Endothelial cell of umbilical vein (primary cell): ENCODE results near the gene ANO9. TPM values are rescaled to one million over a fixed set of nuclear protein-coding genes. Genes with fewer than 3 reads are reported as not detected.

Experiments
- BruUV-seq: library from RNA; stranded (reverse); fragments of 400-500 nt; replicated peaks from 2 replicates; lab custom pipeline; 2021; lab: Mats Ljungman, UMichigan
- CTCF ChIA-PET: fragments of 300-600, 350-600 bp; sonication (Branson Sonifier 250); formaldehyde crosslinking; loops from one replicate; lab custom pipeline; 2021; ENCODE audit warnings: antibody characterized with exemption, inconsistent platforms; lab: Charles Lee
- POLR2A ChIA-PET: fragments of 300-600, 350-600 bp; sonication (Branson Sonifier 250); formaldehyde crosslinking; loops from one replicate; lab custom pipeline; 2021; ENCODE audit warnings: antibody characterized with exemption, inconsistent platforms; lab: Charles Lee
- DNase-seq: peaks from one replicate; pipeline ENCODE4 v3.0.0-alpha.2; 2011; ENCODE audit warnings: low read depth, low spot score
- FAIRE-seq: peaks from 2 replicates; lab custom pipeline; 2011; peaks lifted over from hg19 to GRCh38; lab: Jason Lieb, UNC
- H2AFZ ChIP-seq: 2 replicates; pipeline ENCODE4 v1.6.0; 2012; ENCODE audit warnings: low read depth, low read length, control low read depth, inconsistent platforms
- H3K27ac ChIP-seq: 2 replicates; pipeline ENCODE4 v1.5.1; 2011; ENCODE audit warnings: low read depth, mild to moderate bottlenecking, control low read depth, low read length, moderate library complexity; ENCODE audit not compliant: insufficient read depth
- H3K27me3 ChIP-seq, 2 experiments: 2 replicates each; pipeline versions ENCODE4 v1.6.0 to v1.6.1; 2011; ENCODE audit warnings: low read length in 2 of 2, mixed read lengths in 1 of 2; ENCODE audit not compliant: control insufficient read depth in 2 of 2, insufficient read depth in 2 of 2
- H3K36me3 ChIP-seq, 2 experiments: 2 replicates in 1 of 2; 3 replicates in 1 of 2; pipeline ENCODE4 v1.5.1; 2011; ENCODE audit warnings: low read length in 2 of 2, mild to moderate bottlenecking in 1 of 2, moderate library complexity in 1 of 2; ENCODE audit not compliant: control insufficient read depth in 2 of 2, insufficient read depth in 2 of 2; ENCODE audit errors: extremely low read depth in 1 of 2
- H3K4me1 ChIP-seq: 3 replicates; pipeline ENCODE4 v1.5.1; 2011; ENCODE audit warnings: mild to moderate bottlenecking, low read length; ENCODE audit not compliant: control insufficient read depth, insufficient read depth; ENCODE audit errors: extremely low read depth
- H3K4me2 ChIP-seq: 2 replicates; pipeline ENCODE4 v1.6.1; 2011; ENCODE audit warnings: low read length, control low read depth, mixed read lengths; ENCODE audit not compliant: insufficient read depth
- H3K4me3 ChIP-seq, 3 experiments: fragments of 200-600 bp in 1 of 3; sonication (generic), shearing (Covaris generic) in 1 of 3; replicated peaks in 1 of 3; 2 replicates each; pipeline ENCODE4 v1.5.1; 2011 to 2016; ENCODE audit warnings: control low read depth in 3 of 3, low read length in 3 of 3, mild to moderate bottlenecking in 2 of 3, inconsistent platforms in 1 of 3, low read depth in 1 of 3, moderate library complexity in 1 of 3; ENCODE audit not compliant: insufficient read depth in 1 of 3
- H3K79me2 ChIP-seq: 2 replicates; pipeline ENCODE4 v1.6.0; 2012; ENCODE audit warnings: low read length, inconsistent platforms; ENCODE audit not compliant: control insufficient read depth, insufficient read depth
- H3K9ac ChIP-seq: replicated peaks from 2 replicates; pipeline ENCODE3; 2011; ENCODE audit warnings: low read length, control low read depth; ENCODE audit not compliant: insufficient read depth; ENCODE audit errors: extremely low read depth
- H3K9me1 ChIP-seq: replicated peaks from 3 replicates; pipeline ENCODE4 v1.6.0; 2011; ENCODE audit warnings: mild to moderate bottlenecking, low read length; ENCODE audit not compliant: control insufficient read depth, insufficient read depth; ENCODE audit errors: extremely low read depth
- H3K9me3 ChIP-seq: replicated peaks from 2 replicates; pipeline ENCODE4 v1.5.1; 2012; ENCODE audit warnings: low read length, inconsistent platforms; ENCODE audit not compliant: control insufficient read depth, insufficient read depth
- H4K20me1 ChIP-seq: replicated peaks from 2 replicates; pipeline ENCODE3; 2011; ENCODE audit warnings: mild to moderate bottlenecking, low read length; ENCODE audit not compliant: control insufficient read depth, insufficient read depth; ENCODE audit errors: extremely low read depth
- POLR2A ChIP-seq: IDR thresholded peaks from 2 replicates; pipeline ENCODE4 v1.6.1; 2012; ENCODE audit warnings: low read depth, mild to moderate bottlenecking, control low read depth, low read length
- POLR2AphosphoS5 ChIP-seq: IDR thresholded peaks from 2 replicates; pipeline ENCODE4 v1.6.1; 2012; ENCODE audit warnings: low read depth, mild to moderate bottlenecking, control low read depth, low read length, moderate library complexity; ENCODE audit not compliant: insufficient read depth
- dilution Hi-C: fragments of 300-500 bp; cut with MboI; formaldehyde crosslinking; loops from one replicate; pipeline ENCODE4 v1.15.0; 2019; ENCODE audit warnings: low sequenced_read_pairs; ENCODE audit not compliant: extremely low pct_ligation_motif_present
- intact Hi-C: fragments of 100-400 bp; cut with micrococcal nuclease; formaldehyde crosslinking; loops from one replicate; pipeline ENCODE4 v1.10.0; 2022
- polyA plus RNA-seq, 4 experiments: library from polyadenylated mRNA; depleted of rRNA in 3 of 4; stranded (reverse) in 3 of 4; unstranded in 1 of 4; fragments of >200 nt; gene quantifications; 2 replicates each; pipeline versions ENCODE4 v1.2.1 to v1.2.3, GENCODE V29; 2011 to 2012; ENCODE audit warnings: missing spikeins in 1 of 4
- total RNA-seq: library from RNA; stranded (reverse); gene quantifications from 2 replicates; pipeline ENCODE4 v1.2.3, GENCODE V29; 2021
- TF ChIP-seq, protein P1 (sequence below), 2 donors: IDR thresholded peaks; 1 replicate in 1 of 2; 2 replicates in 1 of 2; pipeline ENCODE4 v1.5.1; 2011; ENCODE audit warnings: low read length in 2 of 2, mild to moderate bottlenecking in 2 of 2, moderate library complexity in 2 of 2, control low read depth in 1 of 2, inconsistent platforms in 1 of 2, low read depth in 1 of 2; ENCODE audit not compliant: insufficient read depth in 1 of 2; ENCODE audit errors: extremely low read depth in 1 of 2

The ANO9 gene
- total and polyA plus RNA-seq, 2 donors (not counting 3 experiments of a cell fraction or from before 2014, with no cell fraction given): 0.23 TPM; not detected in 1

DNA sequence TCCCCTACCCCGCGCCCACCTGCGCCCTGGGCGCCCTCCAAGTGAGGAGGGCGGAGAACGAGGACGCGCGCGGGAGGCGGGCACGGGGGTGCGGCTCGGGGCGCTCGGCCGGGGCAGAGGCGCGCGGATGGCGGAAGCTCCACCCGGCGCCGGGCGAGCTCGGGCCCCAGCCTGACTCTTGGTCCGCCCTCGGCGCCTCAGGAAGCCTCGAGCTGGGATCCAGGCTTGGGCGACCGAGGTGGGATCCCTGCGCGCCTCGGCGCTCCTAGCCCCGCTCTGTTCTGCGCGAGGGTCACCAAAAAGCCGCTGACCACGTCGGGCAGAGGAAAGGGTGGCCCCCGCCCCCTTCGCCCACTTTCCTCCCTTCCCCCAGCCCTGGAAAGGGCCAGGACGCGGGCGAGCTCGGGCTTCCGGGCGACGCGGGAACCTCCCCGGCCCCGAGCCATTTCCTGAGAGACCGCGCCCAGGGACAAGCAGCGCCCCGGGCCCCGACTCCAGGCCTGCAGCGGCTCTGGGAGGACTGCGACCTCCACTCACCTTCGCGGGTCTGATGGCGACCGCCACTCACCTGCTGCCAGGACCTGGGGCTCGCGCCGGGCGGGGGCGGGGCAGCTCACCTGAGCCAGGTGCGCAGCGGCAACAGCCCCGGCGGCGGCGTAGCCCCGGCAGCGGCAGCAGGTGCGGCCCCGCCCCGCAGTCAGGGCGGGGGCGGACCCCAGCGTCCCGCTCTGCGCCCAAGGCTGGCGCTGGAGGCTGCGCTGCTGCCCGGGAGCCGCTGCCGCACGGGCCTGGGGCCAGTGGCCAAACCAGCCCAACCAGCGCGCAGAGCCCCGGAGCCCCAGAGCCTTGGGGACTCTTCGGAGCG is 24.8 kb downstream of the ANO9 start:
- Histone ChIP-seq H3K4me3 (peak overlapping the region; percentile 20 to 40 (median 30)), H3K9ac (peak overlapping the region; percentile 23), H4K20me1 (no peaks in the 10 kb centered on the region), H3K4me1 (peaks cover 21% of the 10 kb centered on the region), H3K27ac (no peak overlapping the region), H3K4me2 (peak overlapping the region; percentile 69), H3K36me3 (no peaks in the 10 kb centered on the region), H3K9me1 (no peaks in the 10 kb centered on the region), H3K27me3 (no peaks in the 10 kb centered on the region), H3K9me3 (no peaks in the 10 kb centered on the region), H2AFZ (peak overlapping the region; percentile 65), H3K79me2 (no peaks in the 10 kb centered on the region)
- dilution Hi-C loops (no loop called here), intact Hi-C loops (no loop called here)
- POLR2A ChIA-PET: interaction anchor here (0.7 kb wide), 1 partner anchor 10 kb away, joined by 3 read pairs; no protein-coding TSS in a partner anchor
- no TSS peak for BruUV-seq
- FAIRE-seq: peak; percentile 12
- TF ChIP-seq, protein P1, sequence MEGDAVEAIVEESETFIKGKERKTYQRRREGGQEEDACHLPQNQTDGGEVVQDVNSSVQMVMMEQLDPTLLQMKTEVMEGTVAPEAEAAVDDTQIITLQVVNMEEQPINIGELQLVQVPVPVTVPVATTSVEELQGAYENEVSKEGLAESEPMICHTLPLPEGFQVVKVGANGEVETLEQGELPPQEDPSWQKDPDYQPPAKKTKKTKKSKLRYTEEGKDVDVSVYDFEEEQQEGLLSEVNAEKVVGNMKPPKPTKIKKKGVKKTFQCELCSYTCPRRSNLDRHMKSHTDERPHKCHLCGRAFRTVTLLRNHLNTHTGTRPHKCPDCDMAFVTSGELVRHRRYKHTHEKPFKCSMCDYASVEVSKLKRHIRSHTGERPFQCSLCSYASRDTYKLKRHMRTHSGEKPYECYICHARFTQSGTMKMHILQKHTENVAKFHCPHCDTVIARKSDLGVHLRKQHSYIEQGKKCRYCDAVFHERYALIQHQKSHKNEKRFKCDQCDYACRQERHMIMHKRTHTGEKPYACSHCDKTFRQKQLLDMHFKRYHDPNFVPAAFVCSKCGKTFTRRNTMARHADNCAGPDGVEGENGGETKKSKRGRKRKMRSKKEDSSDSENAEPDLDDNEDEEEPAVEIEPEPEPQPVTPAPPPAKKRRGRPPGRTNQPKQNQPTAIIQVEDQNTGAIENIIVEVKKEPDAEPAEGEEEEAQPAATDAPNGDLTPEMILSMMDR (IDR thresholded peaks at IDR 0.05; ENCODE audit: extremely low read depth in 1 of 2, insufficient read depth in 1 of 2, low read depth in 1 of 2, low read length in 2 of 2): no peak
- TF ChIP-seq POLR2AphosphoS5: peak; percentile 55
- TF ChIP-seq POLR2A: peak; percentile 58
- DNase-seq: peak; percentile 18
- CTCF ChIA-PET: interaction anchor here (1.0 to 1.7 kb wide), 5 partner anchors 10 to 166 kb away, joined by 3 to 20 read pairs (median 5); no protein-coding TSS in a partner anchor
